ENCODE results near the gene PARP8.
"Not testable (repeated sequence)": the region's sequence is repeated elsewhere in the genome, so short reads cannot be mapped to it uniquely, and the experiment has no call there.

The PARP8 gene

DNA sequence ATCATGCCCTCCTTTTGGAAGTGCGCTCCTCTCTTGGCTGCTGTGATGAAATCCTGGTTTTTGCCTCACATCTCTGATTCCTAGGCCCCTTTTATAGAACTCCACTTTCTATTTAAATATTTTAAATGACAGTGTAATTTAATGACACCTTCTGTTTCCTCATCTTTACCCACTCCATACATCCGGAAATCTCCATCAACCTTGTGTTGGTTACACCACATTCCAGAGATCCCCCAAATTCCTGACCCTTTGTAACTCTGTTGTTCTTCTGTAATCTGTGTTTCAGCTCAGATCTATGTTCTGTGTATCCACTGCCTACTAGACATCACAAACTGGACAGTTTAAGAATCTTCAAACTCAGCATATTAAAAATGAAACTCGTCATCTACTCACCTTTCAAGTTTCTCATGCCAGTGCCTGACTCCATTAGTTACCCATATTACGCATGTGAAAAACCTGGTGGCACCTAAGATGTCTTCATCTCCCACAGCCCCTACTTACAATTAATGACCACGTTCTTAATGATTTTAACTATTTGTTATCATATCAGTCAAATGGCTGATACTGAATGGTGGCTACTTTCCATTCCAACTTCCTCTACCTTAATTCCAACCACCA is 25.1 kb downstream of the PARP8 start:
- TF ChIP-seq, protein P1, sequence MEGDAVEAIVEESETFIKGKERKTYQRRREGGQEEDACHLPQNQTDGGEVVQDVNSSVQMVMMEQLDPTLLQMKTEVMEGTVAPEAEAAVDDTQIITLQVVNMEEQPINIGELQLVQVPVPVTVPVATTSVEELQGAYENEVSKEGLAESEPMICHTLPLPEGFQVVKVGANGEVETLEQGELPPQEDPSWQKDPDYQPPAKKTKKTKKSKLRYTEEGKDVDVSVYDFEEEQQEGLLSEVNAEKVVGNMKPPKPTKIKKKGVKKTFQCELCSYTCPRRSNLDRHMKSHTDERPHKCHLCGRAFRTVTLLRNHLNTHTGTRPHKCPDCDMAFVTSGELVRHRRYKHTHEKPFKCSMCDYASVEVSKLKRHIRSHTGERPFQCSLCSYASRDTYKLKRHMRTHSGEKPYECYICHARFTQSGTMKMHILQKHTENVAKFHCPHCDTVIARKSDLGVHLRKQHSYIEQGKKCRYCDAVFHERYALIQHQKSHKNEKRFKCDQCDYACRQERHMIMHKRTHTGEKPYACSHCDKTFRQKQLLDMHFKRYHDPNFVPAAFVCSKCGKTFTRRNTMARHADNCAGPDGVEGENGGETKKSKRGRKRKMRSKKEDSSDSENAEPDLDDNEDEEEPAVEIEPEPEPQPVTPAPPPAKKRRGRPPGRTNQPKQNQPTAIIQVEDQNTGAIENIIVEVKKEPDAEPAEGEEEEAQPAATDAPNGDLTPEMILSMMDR (IDR thresholded peaks at IDR 0.05; ENCODE audit: low read depth, low read length, missing control alignments) = no peak
- no peak for DNase-seq (ENCODE audit: low read depth)
- no peak overlapping the region for H3K4me3 ChIP-seq (ENCODE audit: low read depth, low read length)

DNA sequence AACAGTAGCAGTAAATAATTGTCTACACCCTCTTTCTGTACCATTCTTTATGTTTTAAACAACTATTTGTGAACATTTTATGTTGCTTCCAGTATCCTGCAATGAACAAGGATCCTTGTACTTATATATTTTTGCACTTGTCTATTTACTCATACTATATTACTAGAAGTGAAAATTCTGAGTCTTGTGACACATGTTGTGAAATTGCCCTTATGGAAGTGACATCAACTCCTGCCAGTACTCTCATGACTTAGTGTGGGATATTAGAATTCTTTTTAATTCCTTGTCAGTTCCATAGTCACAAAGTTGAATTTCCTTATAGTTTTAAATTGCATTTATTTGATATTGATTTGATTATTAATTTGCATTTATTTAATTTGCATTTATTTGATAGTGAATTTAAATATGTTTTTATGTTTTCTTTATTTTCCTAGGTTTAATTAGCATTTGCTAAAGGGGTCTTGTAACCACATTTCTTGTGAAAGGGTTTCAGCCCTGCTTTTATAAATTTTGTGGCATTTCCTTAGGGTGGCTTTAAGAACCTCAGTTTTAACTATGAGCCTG is 27.7 kb downstream of the PARP8 start:
- H3K4me3 ChIP-seq (ENCODE audit: low read depth, low read length) = no peak overlapping the region
- TF ChIP-seq, protein P1 (IDR thresholded peaks at IDR 0.05; ENCODE audit: low read depth, low read length, missing control alignments) = no peak
- no peak for DNase-seq (ENCODE audit: low read depth)

DNA sequence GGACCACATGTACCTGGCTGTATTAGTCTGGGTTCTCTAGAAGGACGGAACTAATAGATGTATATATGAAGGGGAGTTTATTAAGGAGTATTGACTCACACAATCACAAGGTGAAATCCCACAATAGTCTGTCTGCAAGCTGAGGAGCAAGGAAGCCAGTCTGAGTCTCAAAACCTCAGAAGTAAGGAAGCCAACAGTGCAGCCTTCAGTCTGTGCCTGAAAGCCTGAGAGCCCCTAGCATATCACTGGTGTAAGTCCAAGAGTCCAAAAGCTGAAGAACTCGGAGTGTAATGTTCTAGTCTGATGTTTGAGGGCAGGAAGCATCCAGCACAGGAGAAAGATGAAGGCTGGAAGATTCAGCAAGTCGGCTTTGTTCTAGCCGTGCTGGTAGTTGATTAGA is 28.2 kb downstream of the PARP8 start:
- DNase-seq (ENCODE audit: low read depth); H3K4me3 ChIP-seq (ENCODE audit: low read depth, low read length): not testable (repeated sequence)

DNA sequence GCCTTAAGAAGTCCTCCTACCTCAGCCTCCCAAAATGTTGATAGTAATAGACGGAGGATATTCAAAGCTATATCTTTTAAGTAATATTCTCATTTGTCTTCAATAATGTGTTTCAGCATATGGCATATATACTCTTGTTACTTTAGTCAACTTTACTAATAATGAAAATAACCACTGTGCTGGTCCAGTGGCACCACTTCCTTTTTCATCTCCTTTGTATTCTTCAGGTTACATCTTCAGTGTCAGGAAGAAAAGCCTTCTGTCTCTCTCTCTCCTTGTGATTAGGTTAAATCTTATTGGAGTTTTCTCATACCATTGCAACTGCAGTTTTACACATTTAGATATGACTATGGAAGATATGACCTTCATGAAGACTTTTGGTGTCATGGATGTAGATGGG is 31.3 kb downstream of the PARP8 start:
- H3K4me3 ChIP-seq (ENCODE audit: low read depth, low read length) = no peak overlapping the region
- TF ChIP-seq, protein P1 (IDR thresholded peaks at IDR 0.05; ENCODE audit: low read depth, low read length, missing control alignments) = no peak
- no peak for DNase-seq (ENCODE audit: low read depth)

DNA sequence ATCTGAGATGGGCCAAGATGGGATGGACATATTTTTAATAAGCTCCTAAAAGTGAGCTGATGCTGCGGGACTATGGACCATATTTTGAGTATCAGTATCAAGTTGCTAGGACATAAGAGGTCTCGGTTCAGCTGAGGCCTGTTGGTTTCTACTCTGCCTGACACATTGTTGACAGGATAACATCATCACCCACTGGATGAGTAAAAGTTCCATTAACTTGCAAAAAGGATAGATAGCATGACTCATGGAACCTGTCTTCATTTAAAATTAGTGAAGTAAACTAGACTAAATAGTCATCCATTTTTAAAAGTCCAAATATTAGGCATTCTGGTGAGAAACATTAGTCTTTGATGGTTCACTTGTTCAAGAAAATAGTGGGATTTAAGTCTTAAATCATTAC is 33.3 kb downstream of the PARP8 start:
- H3K4me3 ChIP-seq (ENCODE audit: low read depth, low read length) = no peak overlapping the region
- DNase-seq (ENCODE audit: low read depth) = no peak
- TF ChIP-seq, protein P1 (IDR thresholded peaks at IDR 0.05; ENCODE audit: low read depth, low read length, missing control alignments) = no peak

DNA sequence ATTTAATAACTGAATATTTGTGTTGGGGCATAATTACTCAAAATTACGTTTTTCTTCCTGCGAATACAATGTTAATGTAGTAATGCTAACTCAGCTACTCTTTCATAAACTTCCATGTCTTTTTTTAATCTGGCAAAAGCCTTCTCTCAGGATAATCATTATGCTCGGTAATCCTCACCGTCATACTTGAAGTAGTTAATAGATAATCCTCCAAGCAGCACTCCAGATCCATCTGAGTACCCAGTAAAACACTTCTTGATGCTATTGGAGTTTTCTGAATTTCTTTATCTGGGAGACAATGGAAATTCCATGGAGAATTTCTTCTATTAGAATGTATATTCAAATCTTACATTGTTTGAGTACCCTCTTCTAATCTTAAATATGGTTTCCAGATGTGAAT is 34.3 kb downstream of the PARP8 start:
- no peak for DNase-seq (ENCODE audit: low read depth)
- no peak overlapping the region for H3K4me3 ChIP-seq (ENCODE audit: low read depth, low read length)
- TF ChIP-seq, protein P1 (IDR thresholded peaks at IDR 0.05; ENCODE audit: low read depth, low read length, missing control alignments) = no peak

DNA sequence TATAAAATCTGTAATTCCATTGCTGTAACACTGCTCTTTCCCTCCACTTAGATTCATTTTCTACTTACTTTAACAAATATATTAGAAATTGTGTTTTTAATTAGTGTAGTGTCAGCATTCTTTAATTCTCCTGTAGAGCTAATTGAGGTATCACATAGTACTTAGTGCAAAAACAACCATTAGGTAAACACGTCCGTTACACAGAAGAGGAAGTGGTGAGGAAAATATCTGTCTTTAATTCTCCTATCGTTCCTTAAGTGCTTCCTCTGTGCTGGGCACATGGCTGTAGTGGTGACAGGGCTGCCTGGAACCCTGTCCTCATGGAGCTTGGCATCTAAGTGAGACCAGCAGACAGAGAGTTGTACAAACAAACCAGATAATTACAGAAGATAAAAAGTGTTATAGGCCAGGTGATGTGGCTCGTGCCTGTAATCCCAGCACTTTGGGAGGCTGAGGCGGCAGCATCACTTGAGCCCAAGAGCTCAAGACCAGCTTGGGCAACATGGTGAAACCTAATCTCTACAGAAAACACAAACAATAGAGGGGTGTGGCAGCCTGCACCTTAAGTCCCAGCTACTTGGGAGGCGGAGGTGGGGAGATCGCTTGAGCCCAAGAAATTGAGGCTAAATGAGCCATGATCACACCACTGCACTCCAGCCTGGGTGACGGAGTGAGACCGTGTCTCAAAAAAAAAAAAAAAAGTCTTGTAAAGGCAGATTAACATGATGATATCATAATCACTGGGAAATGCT is 36.4 kb downstream of the PARP8 start:
- TF ChIP-seq, protein P1 (IDR thresholded peaks at IDR 0.05; ENCODE audit: low read depth, low read length, missing control alignments) = no peak
- no peak for DNase-seq (ENCODE audit: low read depth)
- H3K4me3 ChIP-seq (ENCODE audit: low read depth, low read length) = no peak overlapping the region

Measured in GM12864 (cell line).